ENCODE data around the gene C14orf132. TPM values are rescaled to one million over a fixed set of nuclear protein-coding genes. Genes with fewer than 3 reads are reported as not detected.

Gene C14orf132
- total RNA-seq, 2 donors from 2014 or later = 23.0 to 37.5 TPM

DNA sequence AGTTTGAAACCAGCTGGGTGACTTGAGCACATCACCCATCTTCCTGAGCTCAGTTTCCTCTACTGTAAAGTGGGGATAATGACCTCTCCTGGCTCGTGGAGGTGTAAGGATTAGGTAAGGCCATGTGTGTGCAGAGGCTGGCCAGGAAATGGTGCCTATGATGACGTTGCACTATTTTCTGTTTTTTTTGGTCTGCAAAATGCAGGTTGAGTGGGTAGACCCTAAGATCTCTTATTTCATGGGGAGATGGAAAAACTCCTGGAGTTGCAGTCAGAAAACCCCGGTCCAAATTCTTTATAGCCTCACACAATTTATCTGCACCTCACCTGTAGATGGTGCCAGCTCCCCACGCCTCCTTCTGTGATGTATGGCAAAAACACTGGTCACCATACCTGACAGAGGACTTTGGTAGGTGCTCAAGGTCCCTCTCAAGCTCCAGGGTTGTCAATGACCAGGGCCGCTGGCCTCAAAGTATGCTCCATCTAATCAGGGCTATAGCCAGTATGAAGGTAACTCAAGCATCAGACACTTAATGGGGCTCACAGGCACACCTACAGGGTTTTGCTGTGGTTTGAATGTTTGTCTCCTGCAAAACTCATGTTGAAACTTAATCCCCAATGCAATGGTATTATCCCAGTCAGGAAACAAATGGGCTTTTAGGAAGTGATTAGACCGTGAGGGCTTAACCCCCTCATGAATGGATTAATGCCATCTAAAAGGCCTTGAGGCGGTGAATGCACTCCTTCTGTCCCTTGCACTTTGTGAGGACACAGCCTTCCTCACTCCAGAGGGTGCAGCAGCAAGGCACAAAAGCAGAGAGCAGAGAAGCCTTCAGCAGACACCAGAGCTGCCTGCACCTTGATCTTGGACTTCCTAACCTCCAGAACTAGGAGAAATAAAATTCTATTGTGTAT lies 17.6 kb downstream of the C14orf132 start:
- Histone ChIP-seq H3K36me3 (no peaks in the 10 kb centered on the region), H3K4me1 (ENCODE audit: control insufficient read depth in 1 of 2, low read depth in 2 of 2) (peaks cover 8 to 35% of the 10 kb centered on the region in 2 donors), H3K9me3 (no peaks in the 10 kb centered on the region), H3K27ac (no peak overlapping the region), H3K27me3 (replicated peaks; ENCODE audit: insufficient read depth) (no peaks in the 10 kb centered on the region), H3K4me3 (no peak overlapping the region)
- no peak for DNase-seq (ENCODE audit: low spot score)
- TF ChIP-seq, protein P1, sequence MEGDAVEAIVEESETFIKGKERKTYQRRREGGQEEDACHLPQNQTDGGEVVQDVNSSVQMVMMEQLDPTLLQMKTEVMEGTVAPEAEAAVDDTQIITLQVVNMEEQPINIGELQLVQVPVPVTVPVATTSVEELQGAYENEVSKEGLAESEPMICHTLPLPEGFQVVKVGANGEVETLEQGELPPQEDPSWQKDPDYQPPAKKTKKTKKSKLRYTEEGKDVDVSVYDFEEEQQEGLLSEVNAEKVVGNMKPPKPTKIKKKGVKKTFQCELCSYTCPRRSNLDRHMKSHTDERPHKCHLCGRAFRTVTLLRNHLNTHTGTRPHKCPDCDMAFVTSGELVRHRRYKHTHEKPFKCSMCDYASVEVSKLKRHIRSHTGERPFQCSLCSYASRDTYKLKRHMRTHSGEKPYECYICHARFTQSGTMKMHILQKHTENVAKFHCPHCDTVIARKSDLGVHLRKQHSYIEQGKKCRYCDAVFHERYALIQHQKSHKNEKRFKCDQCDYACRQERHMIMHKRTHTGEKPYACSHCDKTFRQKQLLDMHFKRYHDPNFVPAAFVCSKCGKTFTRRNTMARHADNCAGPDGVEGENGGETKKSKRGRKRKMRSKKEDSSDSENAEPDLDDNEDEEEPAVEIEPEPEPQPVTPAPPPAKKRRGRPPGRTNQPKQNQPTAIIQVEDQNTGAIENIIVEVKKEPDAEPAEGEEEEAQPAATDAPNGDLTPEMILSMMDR (IDR thresholded peaks at IDR 0.05) = no peak
- ATAC-seq (ENCODE audit: insufficient number of reproducible peaks, low FRiP score, low read depth) = no peak

DNA sequence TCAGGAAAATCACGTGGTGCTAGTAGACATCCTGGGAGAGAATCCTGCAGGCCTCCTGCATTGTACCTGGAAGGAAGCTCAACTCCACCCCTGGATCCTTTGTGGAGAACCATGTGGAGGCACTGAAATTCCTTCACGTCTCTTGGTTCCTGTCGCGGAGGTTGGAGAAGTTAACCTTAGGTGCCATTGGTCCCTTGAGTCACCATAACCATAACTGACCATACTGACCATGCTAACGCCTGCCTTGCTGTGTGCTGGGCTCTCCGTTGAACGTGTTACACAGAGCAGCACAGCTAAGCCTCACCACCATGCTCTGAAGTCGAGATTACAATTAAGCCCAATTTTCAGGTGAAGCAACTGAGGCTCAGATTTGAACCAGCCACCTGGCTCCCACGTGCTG lies 18.6 kb downstream of the C14orf132 start:
- Histone ChIP-seq H3K4me3 (no peak overlapping the region), H3K9me3 (no peaks in the 10 kb centered on the region), H3K36me3 (no peaks in the 10 kb centered on the region), H3K27me3 (replicated peaks; ENCODE audit: insufficient read depth) (no peaks in the 10 kb centered on the region), H3K27ac (no peak overlapping the region), H3K4me1 (ENCODE audit: control insufficient read depth in 1 of 2, low read depth in 2 of 2) (peaks cover 8 to 26% of the 10 kb centered on the region in 2 donors)
- no peak for ATAC-seq (ENCODE audit: insufficient number of reproducible peaks, low FRiP score, low read depth)
- DNase-seq (ENCODE audit: low spot score) = no peak
- TF ChIP-seq, protein P1 (IDR thresholded peaks at IDR 0.05) = no peak

DNA sequence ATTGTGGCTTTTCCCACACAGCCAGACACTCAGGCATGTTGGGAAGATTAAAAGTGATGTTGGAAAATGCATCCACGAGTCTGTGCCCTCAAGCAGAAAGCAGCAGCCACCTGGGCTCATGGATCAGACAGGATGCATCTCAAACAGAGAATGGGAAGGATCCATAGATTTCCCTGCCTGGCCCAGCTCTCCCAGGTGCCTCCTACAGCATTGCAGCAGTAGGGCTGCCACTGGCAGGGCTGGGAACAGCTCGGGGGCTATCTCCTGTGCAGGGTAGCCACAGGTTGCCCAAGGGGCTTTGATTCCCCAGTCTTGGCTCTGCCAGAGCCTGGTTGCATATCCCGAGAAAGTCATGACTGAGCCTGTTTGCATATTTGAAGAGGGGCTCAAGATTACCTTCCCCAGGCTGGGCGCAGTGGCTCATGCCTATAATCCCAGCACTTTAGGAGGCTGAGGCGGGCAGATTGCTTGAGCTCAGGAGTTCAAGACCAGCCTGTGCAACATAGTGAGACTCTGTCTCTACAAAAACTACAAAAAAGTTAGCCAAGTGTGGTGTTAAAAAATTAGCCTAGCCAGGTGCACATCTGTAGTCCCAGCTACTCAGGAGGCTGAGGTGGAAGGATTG lies 19.5 kb downstream of the C14orf132 start:
- DNase-seq (ENCODE audit: low spot score) (no peak), ATAC-seq (ENCODE audit: insufficient number of reproducible peaks, low FRiP score, low read depth) (no peak)
- Histone ChIP-seq H3K4me1 (ENCODE audit: control insufficient read depth in 1 of 2, low read depth in 2 of 2) (peaks cover under 1 to 16% of the 10 kb centered on the region in 2 donors), H3K27me3 (replicated peaks; ENCODE audit: insufficient read depth) (no peaks in the 10 kb centered on the region), H3K36me3 (no peaks in the 10 kb centered on the region), H3K4me3 (no peak overlapping the region), H3K27ac (no peak overlapping the region), H3K9me3 (no peaks in the 10 kb centered on the region)
- TF ChIP-seq, protein P1 (IDR thresholded peaks at IDR 0.05) = no peak

DNA sequence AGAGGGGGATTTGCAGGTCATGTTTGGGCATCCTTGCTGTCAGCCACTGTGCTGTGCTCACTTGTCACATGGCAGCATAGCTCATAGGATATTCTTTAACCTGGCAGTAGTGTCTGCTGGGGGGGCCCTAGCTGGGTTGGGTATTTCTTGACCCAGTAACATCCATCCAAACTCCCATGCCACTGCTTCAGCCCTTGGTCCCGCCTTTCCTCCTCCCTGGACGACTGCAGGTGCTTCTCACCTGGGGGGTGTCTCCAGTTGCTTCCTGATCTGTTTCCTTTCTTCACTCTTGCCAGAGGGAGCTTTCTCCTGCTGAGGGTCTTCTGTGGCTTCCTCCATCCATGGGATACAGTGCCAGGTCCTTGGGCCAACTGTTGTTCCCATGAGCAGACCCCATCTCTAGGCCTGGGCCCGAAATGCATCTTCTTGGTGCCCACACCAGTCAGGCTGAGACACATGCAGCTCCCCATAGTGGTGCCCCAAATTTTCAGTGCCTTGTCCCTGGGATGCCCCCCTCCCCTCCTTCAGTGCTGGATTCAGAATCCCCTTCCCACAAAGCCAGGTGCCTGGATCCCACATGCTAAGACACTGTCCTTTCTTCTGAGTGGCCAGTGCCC lies 20.5 kb downstream of the C14orf132 start:
- Histone ChIP-seq H3K4me1 (ENCODE audit: control insufficient read depth in 1 of 2, low read depth in 2 of 2) (peaks cover 0 to 8% of the 10 kb centered on the region in 2 donors), H3K36me3 (no peaks in the 10 kb centered on the region), H3K27ac (no peak overlapping the region), H3K27me3 (replicated peaks; ENCODE audit: insufficient read depth) (no peaks in the 10 kb centered on the region), H3K4me3 (no peak overlapping the region), H3K9me3 (no peaks in the 10 kb centered on the region)
- TF ChIP-seq, protein P1 (IDR thresholded peaks at IDR 0.05) = no peak
- ATAC-seq (ENCODE audit: insufficient number of reproducible peaks, low FRiP score, low read depth) (no peak), DNase-seq (ENCODE audit: low spot score) (no peak)
